ENCODE data around the gene ROR2.
"Not testable (repeated sequence)": the region's sequence is repeated elsewhere in the genome, so short reads cannot be mapped to it uniquely, and the experiment has no call there.

Gene ROR2

GRCh38 chr9:91798273-91799112 is 151.5 kb downstream of the ROR2 start:
- not testable (repeated sequence) for DNase-seq (ENCODE audit: low read depth)

GRCh38 chr9:91797517-91797916 is 152.5 kb downstream of the ROR2 start:
- DNase-seq (ENCODE audit: low read depth), result not testable (repeated sequence)

GRCh38 chr9:91796516-91796915 is 153.5 kb downstream of the ROR2 start:
- DNase-seq (ENCODE audit: low read depth), result not testable (repeated sequence)

GRCh38 chr9:91795598-91796241 is 154.3 kb downstream of the ROR2 start:
- DNase-seq (ENCODE audit: low read depth), result peak; percentile 59

GRCh38 chr9:91793371-91793770 is 156.7 kb downstream of the ROR2 start:
- DNase-seq (ENCODE audit: low read depth), result not testable (repeated sequence)

GRCh38 chr9:91790917-91791316 is 159.1 kb downstream of the ROR2 start:
- no peak for DNase-seq (ENCODE audit: low read depth)

GRCh38 chr9:91789941-91790340 is 160.1 kb downstream of the ROR2 start:
- no peak for DNase-seq (ENCODE audit: low read depth)

- DNase-seq (ENCODE audit: low read depth), result no peak
These were observed 162.1 kb downstream of the ROR2 start for GRCh38 chr9:91787931-91788330.

- no peak for DNase-seq (ENCODE audit: low read depth)
These were observed 163.7 kb downstream of the ROR2 start for GRCh38 chr9:91786132-91786896.

- DNase-seq (ENCODE audit: low read depth), result peak; percentile 28
These were observed 164.6 kb downstream of the ROR2 start for GRCh38 chr9:91785447-91785842.

- no peak for DNase-seq (ENCODE audit: low read depth)
These were observed 165.2 kb downstream of the ROR2 start for GRCh38 chr9:91784673-91785446.

GRCh38 chr9:91783876-91784672 is 166.0 kb downstream of the ROR2 start:
- no peak for DNase-seq (ENCODE audit: low read depth)

- no peak for DNase-seq (ENCODE audit: low read depth)
These were observed 166.6 kb downstream of the ROR2 start for GRCh38 chr9:91783411-91783810.

- no peak for DNase-seq (ENCODE audit: low read depth)
These were observed 167.3 kb downstream of the ROR2 start for GRCh38 chr9:91782708-91783214.

GRCh38 chr9:91781906-91782305 is 168.1 kb downstream of the ROR2 start:
- DNase-seq (ENCODE audit: low read depth), result no peak

- no peak for DNase-seq (ENCODE audit: low read depth)
These were observed 168.9 kb downstream of the ROR2 start for GRCh38 chr9:91781116-91781515.

- DNase-seq (ENCODE audit: low read depth), result no peak
These were observed 172.0 kb downstream of the ROR2 start for GRCh38 chr9:91778031-91778430.

- peak; percentile 78 for DNase-seq (ENCODE audit: low read depth)
These were observed 172.7 kb downstream of the ROR2 start for GRCh38 chr9:91777292-91777830.

GRCh38 chr9:91776409-91777291 is 173.4 kb downstream of the ROR2 start:
- DNase-seq (ENCODE audit: low read depth), result peak; percentile 66

- no peak for DNase-seq (ENCODE audit: low read depth)
These were observed 174.4 kb downstream of the ROR2 start for GRCh38 chr9:91775708-91776028.
